Calu3 (cell line): Measurements from ENCODE around the gene HIBCH. TPM values are rescaled to one million over a fixed set of nuclear protein-coding genes. Genes with fewer than 3 reads are reported as not detected.

Source experiments
- BruUV-seq: library from RNA; stranded (reverse); fragments of 400-500 nt; replicated peaks from 2 replicates; lab custom pipeline; 2021; lab: Mats Ljungman, UMichigan
- CTCF ChIA-PET: fragments of 300-600 bp; sonication (Branson Sonifier 250); formaldehyde crosslinking; loops from one replicate; lab custom pipeline; 2022; ENCODE audit warnings: antibody characterized with exemption; lab: Charles Lee
- DNase-seq: peaks from one replicate; pipeline ENCODE4 v3.0.0; 2022
- H3K27ac Mint-ChIP-seq: one replicate; pipeline ENCODE4 v1.8.0; 2022; ENCODE audit warnings: mixed read lengths; ENCODE audit not compliant: unreplicated experiment
- H3K27me3 Mint-ChIP-seq: one replicate; pipeline ENCODE4 v1.8.0; 2022; ENCODE audit warnings: mixed read lengths; ENCODE audit not compliant: unreplicated experiment
- H3K36me3 Mint-ChIP-seq: one replicate; pipeline ENCODE4 v1.8.0; 2022; ENCODE audit warnings: mild to moderate bottlenecking, moderate library complexity, mixed read lengths; ENCODE audit not compliant: insufficient read depth, unreplicated experiment
- H3K4me1 Mint-ChIP-seq: one replicate; pipeline ENCODE4 v1.8.0; 2022; ENCODE audit warnings: mild to moderate bottlenecking, low read depth, mixed read lengths; ENCODE audit not compliant: unreplicated experiment
- H3K4me3 Mint-ChIP-seq: one replicate; pipeline ENCODE4 v1.8.0; 2022; ENCODE audit warnings: mild to moderate bottlenecking, low read depth, moderate library complexity, mixed read lengths; ENCODE audit not compliant: unreplicated experiment
- H3K9me3 Mint-ChIP-seq: one replicate; pipeline ENCODE4 v1.8.0; 2022; ENCODE audit warnings: low read depth, mixed read lengths; ENCODE audit not compliant: unreplicated experiment
- CTCF ChIP-seq: fragments of 200-600 bp; IDR thresholded peaks from one replicate; pipeline ENCODE4 v1.8.0; 2022; ENCODE audit warnings: antibody characterized with exemption; ENCODE audit not compliant: unreplicated experiment
- intact Hi-C: fragments of 100-400 bp; cut with micrococcal nuclease; formaldehyde crosslinking; loops from one replicate; pipeline ENCODE4 v1.10.0; 2022; ENCODE audit not compliant: unreplicated experiment
- total RNA-seq: library from RNA; stranded (reverse); gene quantifications from 2 replicates; pipeline ENCODE4 v1.2.3, GENCODE V29; 2022

HIBCH gene
- total RNA-seq, 1 experiment from 2014 or later: 44.6 TPM

- no peaks in the 10 kb centered on the region for H3K9me3 Mint-ChIP-seq
- intact Hi-C loops: no loop called here
- H3K4me3 Mint-ChIP-seq: no peak overlapping the region
- TF ChIP-seq CTCF: no peak
- BruUV-seq: no TSS peak
- H3K27me3 Mint-ChIP-seq: no peaks in the 10 kb centered on the region
- no peaks in the 10 kb centered on the region for H3K4me1 Mint-ChIP-seq
- no peak overlapping the region for H3K27ac Mint-ChIP-seq
- H3K36me3 Mint-ChIP-seq: no peaks in the 10 kb centered on the region
- DNase-seq: no peak
- CTCF ChIA-PET: no interaction called here
Measured at GRCh38 chr2:190215620-190216019, 104.0 kb downstream of the HIBCH start.

- CTCF ChIA-PET: no interaction called here
- intact Hi-C loops: no loop called here
- no peaks in the 10 kb centered on the region for H3K36me3 Mint-ChIP-seq
- no peaks in the 10 kb centered on the region for H3K27me3 Mint-ChIP-seq
- H3K27ac Mint-ChIP-seq: no peak overlapping the region
- H3K9me3 Mint-ChIP-seq: no peaks in the 10 kb centered on the region
- no peak for TF ChIP-seq CTCF
- no peak overlapping the region for H3K4me3 Mint-ChIP-seq
- H3K4me1 Mint-ChIP-seq: no peaks in the 10 kb centered on the region
- no peak for DNase-seq
- no TSS peak for BruUV-seq
Measured at GRCh38 chr2:190214426-190215194, 105.0 kb downstream of the HIBCH start.

- no TSS peak for BruUV-seq
- no peak for DNase-seq
- TF ChIP-seq CTCF: no peak
- intact Hi-C loops: no loop called here
- Mint-ChIP-seq H3K4me3 (no peak overlapping the region), H3K27ac (no peak overlapping the region), H3K27me3 (no peaks in the 10 kb centered on the region), H3K36me3 (no peaks in the 10 kb centered on the region), H3K4me1 (no peaks in the 10 kb centered on the region), H3K9me3 (no peaks in the 10 kb centered on the region)
- CTCF ChIA-PET: no interaction called here
Measured at GRCh38 chr2:190213441-190214335, 105.9 kb downstream of the HIBCH start.

GRCh38 chr2:190210471-190210870, 109.2 kb downstream of the HIBCH start:
- H3K4me3 Mint-ChIP-seq: no peak overlapping the region
- intact Hi-C loops: no loop called here
- no peaks in the 10 kb centered on the region for H3K9me3 Mint-ChIP-seq
- CTCF ChIA-PET: no interaction called here
- H3K36me3 Mint-ChIP-seq: no peaks in the 10 kb centered on the region
- TF ChIP-seq CTCF: no peak
- H3K27ac Mint-ChIP-seq: no peak overlapping the region
- H3K27me3 Mint-ChIP-seq: no peaks in the 10 kb centered on the region
- no peak for DNase-seq
- BruUV-seq: no TSS peak
- H3K4me1 Mint-ChIP-seq: no peaks in the 10 kb centered on the region
